ENCODE data around the gene UNCX. TPM values are rescaled to one million over a fixed set of nuclear protein-coding genes. Genes with fewer than 3 reads are reported as not detected.

Gene UNCX
- total RNA-seq, 1 experiment from 2014 or later: not detected

DNA sequence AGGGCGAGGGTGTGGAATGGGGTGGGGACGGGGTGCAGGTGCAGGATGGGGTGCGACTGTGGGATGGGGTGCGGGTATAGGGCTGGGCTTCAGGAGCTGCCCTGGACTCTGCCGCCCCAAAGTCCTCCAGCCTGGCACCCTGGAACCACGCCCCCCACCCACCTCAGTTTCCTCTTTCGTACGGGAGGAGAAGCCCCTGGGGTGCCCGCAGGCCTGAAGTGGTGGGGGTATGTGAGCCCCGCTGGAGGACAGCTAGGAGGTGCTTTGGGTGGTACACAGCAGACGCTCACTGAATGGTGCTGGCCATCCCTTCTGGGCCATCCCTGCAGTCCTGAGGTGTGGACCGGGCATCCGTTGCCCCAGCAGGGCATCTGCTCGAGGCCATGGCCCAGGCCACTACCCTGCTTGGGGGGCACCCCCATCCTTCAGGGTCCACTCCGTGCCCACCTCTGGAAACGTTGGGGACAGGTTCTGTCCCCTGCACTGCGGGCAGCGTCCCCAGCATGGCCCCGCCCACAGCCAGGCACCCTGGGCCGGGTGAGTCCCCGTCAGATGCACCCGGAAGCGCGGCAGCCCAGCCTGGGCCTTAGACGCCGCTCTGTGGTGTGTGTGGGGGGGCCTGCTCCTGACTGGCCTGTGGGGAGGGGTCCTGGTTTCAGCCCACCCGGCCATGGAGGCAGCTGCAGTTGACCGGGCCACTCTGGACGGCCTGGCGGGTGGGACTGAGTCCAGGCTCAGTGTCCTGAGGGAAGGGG lies 41.6 kb downstream of the UNCX start (continued):
- TF ChIP-seq, protein P1, sequence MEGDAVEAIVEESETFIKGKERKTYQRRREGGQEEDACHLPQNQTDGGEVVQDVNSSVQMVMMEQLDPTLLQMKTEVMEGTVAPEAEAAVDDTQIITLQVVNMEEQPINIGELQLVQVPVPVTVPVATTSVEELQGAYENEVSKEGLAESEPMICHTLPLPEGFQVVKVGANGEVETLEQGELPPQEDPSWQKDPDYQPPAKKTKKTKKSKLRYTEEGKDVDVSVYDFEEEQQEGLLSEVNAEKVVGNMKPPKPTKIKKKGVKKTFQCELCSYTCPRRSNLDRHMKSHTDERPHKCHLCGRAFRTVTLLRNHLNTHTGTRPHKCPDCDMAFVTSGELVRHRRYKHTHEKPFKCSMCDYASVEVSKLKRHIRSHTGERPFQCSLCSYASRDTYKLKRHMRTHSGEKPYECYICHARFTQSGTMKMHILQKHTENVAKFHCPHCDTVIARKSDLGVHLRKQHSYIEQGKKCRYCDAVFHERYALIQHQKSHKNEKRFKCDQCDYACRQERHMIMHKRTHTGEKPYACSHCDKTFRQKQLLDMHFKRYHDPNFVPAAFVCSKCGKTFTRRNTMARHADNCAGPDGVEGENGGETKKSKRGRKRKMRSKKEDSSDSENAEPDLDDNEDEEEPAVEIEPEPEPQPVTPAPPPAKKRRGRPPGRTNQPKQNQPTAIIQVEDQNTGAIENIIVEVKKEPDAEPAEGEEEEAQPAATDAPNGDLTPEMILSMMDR (IDR thresholded peaks at IDR 0.05 in 2 of 3, conservative IDR thresholded peaks at IDR 0.05 in 1 of 3; ENCODE audit: borderline replicate concordance in 1 of 3, insufficient read depth in 1 of 3, low read depth in 2 of 3, low read length in 2 of 3): no peak

DNA sequence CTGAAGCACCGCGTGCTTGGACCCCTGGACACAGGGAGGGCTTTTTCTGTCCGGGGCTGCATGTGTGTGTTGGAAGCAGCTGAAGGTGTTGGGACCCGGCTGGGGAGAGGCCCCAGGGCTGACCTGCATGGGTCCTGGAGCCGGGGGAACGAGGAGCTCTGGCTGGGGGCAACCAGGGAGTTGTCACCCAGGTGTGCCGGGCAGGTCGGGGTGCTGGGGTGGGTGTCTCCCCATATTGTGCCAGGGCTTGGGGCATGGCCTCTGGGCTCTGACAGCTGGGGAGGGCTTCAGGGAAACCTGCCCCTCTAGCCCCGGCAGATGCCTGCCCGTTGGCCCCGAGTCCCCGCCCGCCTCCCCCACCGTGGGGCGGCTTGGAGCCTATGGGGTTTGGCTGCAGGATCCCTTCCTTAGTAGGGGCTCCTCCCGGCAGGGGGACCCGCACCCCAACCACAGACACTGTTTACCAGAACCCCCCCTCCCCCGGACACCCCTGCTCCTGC lies 42.3 kb downstream of the UNCX start:
- H3K27me3 ChIP-seq (ENCODE audit: insufficient read depth, low read length): no peaks in the 10 kb centered on the region
- no TSS peak for BruUV-seq (replicated peaks)
- TF ChIP-seq, protein P2, sequence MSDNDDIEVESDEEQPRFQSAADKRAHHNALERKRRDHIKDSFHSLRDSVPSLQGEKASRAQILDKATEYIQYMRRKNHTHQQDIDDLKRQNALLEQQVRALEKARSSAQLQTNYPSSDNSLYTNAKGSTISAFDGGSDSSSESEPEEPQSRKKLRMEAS (IDR thresholded peaks at IDR 0.05): no peak
- TF ChIP-seq CEBPB (IDR thresholded peaks at IDR 0.05; ENCODE audit: low read depth) (no peak), SIN3A (IDR thresholded peaks at IDR 0.05; ENCODE audit: low read depth) (no peak), JUND (IDR thresholded peaks at IDR 0.05) (no peak), POLR2A (IDR thresholded peaks at IDR 0.05; ENCODE audit: borderline replicate concordance, extremely low read depth, insufficient read depth, insufficient read length) (no peak), RAD21 (IDR thresholded peaks at IDR 0.05; ENCODE audit: low read depth) (no peak), EZH2phosphoT487 (IDR thresholded peaks at IDR 0.05; ENCODE audit: borderline replicate concordance) (no peak), ELF1 (IDR thresholded peaks at IDR 0.05; ENCODE audit: borderline replicate concordance, low read depth) (no peak), YY1 (IDR thresholded peaks at IDR 0.05; ENCODE audit: extremely low read depth, insufficient replicate concordance, low read depth, low read length) (no peak), ZNF274 (IDR thresholded peaks at IDR 0.05; ENCODE audit: low read depth, low read length) (no peak), ZFX (IDR thresholded peaks at IDR 0.05) (no peak), FOSL1 (IDR thresholded peaks at IDR 0.05; ENCODE audit: low read depth) (no peak), POLR2AphosphoS5 (IDR thresholded peaks at IDR 0.05; ENCODE audit: low read depth, low read length) (no peak), EZH2 (IDR thresholded peaks at IDR 0.05) (no peak)
- TF ChIP-seq, protein P3, sequence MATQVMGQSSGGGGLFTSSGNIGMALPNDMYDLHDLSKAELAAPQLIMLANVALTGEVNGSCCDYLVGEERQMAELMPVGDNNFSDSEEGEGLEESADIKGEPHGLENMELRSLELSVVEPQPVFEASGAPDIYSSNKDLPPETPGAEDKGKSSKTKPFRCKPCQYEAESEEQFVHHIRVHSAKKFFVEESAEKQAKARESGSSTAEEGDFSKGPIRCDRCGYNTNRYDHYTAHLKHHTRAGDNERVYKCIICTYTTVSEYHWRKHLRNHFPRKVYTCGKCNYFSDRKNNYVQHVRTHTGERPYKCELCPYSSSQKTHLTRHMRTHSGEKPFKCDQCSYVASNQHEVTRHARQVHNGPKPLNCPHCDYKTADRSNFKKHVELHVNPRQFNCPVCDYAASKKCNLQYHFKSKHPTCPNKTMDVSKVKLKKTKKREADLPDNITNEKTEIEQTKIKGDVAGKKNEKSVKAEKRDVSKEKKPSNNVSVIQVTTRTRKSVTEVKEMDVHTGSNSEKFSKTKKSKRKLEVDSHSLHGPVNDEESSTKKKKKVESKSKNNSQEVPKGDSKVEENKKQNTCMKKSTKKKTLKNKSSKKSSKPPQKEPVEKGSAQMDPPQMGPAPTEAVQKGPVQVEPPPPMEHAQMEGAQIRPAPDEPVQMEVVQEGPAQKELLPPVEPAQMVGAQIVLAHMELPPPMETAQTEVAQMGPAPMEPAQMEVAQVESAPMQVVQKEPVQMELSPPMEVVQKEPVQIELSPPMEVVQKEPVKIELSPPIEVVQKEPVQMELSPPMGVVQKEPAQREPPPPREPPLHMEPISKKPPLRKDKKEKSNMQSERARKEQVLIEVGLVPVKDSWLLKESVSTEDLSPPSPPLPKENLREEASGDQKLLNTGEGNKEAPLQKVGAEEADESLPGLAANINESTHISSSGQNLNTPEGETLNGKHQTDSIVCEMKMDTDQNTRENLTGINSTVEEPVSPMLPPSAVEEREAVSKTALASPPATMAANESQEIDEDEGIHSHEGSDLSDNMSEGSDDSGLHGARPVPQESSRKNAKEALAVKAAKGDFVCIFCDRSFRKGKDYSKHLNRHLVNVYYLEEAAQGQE (IDR thresholded peaks at IDR 0.05; ENCODE audit: low read depth): no peak
- TF ChIP-seq, protein P1 (IDR thresholded peaks at IDR 0.05 in 2 of 3, conservative IDR thresholded peaks at IDR 0.05 in 1 of 3; ENCODE audit: borderline replicate concordance in 1 of 3, insufficient read depth in 1 of 3, low read depth in 2 of 3, low read length in 2 of 3): no peak
- TF ChIP-seq, protein P4, sequence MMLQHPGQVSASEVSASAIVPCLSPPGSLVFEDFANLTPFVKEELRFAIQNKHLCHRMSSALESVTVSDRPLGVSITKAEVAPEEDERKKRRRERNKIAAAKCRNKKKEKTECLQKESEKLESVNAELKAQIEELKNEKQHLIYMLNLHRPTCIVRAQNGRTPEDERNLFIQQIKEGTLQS (IDR thresholded peaks at IDR 0.05): no peak

More for the DNA sequence above, 42.3 kb downstream of the UNCX start:
- H3K9ac ChIP-seq (ENCODE audit: low read length): no peak overlapping the region
- H3K79me2 ChIP-seq (ENCODE audit: insufficient read depth, low read length): no peaks in the 10 kb centered on the region
- H3K4me1 ChIP-seq (ENCODE audit: control insufficient read depth in 1 of 2, insufficient read depth in 2 of 2, low read length in 2 of 2): no peaks in the 10 kb centered on the region
- no peak overlapping the region for H3K4me2 ChIP-seq (ENCODE audit: low read length)
- H2AFZ ChIP-seq (ENCODE audit: low read depth, low read length, poor library complexity, severe bottlenecking): no peak overlapping the region
- no peak overlapping the region for H3K4me3 ChIP-seq (replicated peaks in 1 of 2; ENCODE audit: low read depth in 1 of 2, low read length in 2 of 2)
- ChIA-PET CTCF (no interaction called here), RAD21 (ENCODE audit: low non-redundant PET in 1 of 2, low total read pairs in 2 of 2, uncharacterized antibody in 2 of 2, unreplicated experiment in 2 of 2) (no interaction called here), POLR2A (no interaction called here)
- intact Hi-C loops (cut with micrococcal nuclease): no loop called here
- H4K20me1 ChIP-seq (ENCODE audit: insufficient read depth): no peaks in the 10 kb centered on the region
- ATAC-seq (no peak; the same call in 1 of the 2 replicates), DNase-seq (ENCODE audit: low read depth, low spot score) (no peak)
- no peak overlapping the region for H3K27ac ChIP-seq (ENCODE audit: low read depth, low read length)
- no peaks in the 10 kb centered on the region for H3K9me3 ChIP-seq (ENCODE audit: control insufficient read depth in 1 of 2, insufficient read depth in 1 of 2, low read depth in 1 of 2, low read length in 2 of 2)
- H3K9me2 ChIP-seq (ENCODE audit: insufficient read depth): no peaks in the 10 kb centered on the region
- no peaks in the 10 kb centered on the region for H3K36me3 ChIP-seq (ENCODE audit: control insufficient read depth in 1 of 2, insufficient read depth in 2 of 2, low read length in 2 of 2)

Measured in HCT116 (cell line).